Stimulated activated CD4-positive, alpha-beta T cell treated with anti-CD3 and anti-CD28 coated beads, Interleukin-1b, Interleukin-23, amount 100 ng/mL, for 1 hour (primary cell): Measurements from ENCODE around the gene QPRT.
"Not testable (repeated sequence)": the region's sequence is repeated elsewhere in the genome, so short reads cannot be mapped to it uniquely, and the experiment has no call there.

Experiments used
- DNase-seq, 2 donors: peaks; one replicate each; pipeline ENCODE4 v3.0.0-alpha.2; 2020; ENCODE audit warnings: low read depth in 2 of 2

QPRT gene

DNA sequence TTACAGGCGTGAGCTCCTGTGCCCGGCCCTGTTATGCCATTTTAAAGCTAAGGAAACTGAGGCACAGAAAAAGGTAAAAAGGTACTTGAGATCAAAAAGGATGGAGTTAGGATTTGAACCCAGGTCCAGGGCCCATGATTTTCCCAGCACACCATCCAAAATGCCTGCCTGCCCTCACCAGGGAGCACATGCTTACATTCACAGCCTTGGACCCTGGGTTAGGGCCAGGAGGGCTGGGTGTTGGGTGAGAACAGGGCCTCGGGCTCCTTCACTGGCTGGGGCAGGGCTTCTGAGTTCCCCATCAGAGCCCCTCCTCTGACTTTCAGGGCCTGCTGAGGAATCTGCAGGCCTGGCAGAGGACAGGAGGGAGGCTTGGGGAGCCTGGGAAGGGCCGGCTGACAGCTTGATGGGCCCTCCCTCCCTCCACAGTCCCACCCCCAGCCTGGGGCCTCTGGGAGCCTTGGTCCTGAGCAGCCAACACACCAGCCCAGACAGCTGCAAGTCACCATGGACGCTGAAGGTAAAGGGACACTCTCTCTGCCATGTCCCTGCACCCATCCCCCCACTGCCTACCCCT lies at the start of gene QPRT:
Gene QPRT, plus strand, starts transcription at position 490 of the 577 bp plus-strand sequence. Its CDS starts 18 bp downstream, at position 508.
- no peak for DNase-seq

DNA sequence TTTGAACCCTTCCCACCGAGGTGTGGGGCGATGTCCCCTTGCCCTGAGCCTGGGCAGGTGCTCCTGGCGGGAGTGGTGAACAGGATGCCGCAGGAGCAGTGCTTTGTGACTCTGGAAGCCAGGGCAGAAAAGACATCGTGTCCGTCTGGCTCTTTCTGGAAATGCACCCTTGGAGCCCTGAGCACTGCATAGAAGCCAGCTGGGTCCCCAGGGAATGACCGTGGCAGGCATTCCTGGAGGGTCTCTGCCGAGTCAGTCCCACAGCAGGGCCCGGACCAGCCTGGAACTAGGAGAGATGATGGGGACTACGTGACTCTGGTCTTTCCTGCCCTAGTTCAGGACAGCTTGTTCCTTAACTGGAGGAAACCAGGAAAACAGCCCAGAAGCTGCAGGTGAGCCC lies 49.7 kb upstream of the QPRT start:
- DNase-seq, result not testable (repeated sequence)

DNA sequence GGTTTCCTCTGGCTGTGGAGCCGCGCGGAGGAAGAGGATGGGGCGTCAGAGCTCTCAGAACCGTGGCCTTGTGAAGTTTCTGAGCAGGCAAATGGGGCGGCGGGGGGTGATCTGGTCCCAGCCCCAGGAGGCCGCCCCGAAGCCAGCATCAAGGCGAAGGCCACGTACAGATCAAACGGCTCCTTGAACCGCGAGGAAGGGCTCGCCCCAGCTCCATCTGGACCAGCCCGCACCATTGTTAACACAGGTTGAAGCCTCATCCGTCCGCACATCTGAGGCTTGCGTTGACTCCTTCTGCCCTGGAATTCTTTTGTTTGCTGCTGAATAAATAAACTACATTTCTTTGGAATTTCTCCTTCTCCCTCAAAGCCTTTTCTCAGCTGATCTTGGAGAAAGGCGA lies 47.3 kb upstream of the QPRT start:
- not testable (repeated sequence) for DNase-seq

DNA sequence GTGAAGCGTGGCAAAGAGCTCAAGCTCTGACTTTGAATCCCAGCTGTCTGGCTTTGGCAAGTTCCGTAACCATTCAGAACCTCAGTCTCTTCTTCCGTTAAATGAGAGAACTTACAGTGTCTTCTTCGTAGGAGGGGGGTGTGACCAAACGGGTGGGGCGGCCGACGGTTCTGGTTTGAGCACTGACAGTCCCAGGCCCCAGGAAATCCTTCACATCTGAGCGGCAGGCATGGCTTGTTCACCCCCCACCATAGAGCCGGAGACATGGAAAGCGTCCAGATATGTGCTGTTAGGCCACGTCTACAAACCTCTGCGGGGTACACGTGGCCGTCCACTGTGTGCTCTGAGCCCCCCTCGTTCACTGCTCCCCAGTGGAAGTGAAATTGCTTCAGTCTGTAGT lies 43.1 kb upstream of the QPRT start:
- not testable (repeated sequence) for DNase-seq

DNA sequence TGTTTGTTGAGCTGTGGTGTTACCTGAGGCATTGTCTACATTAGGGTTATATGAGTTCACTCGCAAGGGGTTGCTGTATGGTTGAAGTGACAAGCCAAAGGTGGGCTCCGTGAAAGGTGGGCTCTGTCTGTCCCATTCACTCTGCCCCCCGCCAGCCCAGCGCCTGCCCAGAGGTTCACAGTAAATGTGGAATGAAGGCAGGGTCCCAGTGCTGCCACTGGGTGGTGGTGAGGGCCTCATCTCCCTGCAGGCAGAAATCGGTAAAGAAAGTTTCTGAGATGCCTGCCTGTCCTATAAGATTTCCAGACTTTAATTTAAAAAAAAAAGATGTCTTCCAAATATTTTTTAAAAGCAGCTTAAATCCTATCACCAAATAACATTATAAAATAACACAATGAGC lies 42.6 kb upstream of the QPRT start:
- not testable (repeated sequence) for DNase-seq

DNA sequence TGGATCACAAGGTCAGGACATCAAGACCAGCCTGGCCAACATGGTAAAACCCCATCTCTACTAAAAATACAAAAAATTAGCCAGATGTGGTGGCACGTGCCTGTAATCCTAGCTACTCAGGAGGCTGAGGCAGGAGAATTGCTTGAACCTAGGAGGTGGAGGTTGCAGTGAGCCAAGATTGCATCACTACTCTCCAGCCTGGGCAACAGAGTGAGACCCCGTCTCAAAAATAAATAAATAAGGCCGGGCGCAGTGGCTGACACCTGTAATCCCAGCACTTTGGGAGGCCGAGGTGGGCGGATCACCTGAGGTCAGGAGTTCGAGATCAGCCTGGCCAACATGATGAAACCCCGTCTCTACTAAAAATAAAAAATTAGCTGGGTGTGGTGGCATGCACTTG lies 40.2 kb upstream of the QPRT start:
- not testable (repeated sequence) for DNase-seq

DNA sequence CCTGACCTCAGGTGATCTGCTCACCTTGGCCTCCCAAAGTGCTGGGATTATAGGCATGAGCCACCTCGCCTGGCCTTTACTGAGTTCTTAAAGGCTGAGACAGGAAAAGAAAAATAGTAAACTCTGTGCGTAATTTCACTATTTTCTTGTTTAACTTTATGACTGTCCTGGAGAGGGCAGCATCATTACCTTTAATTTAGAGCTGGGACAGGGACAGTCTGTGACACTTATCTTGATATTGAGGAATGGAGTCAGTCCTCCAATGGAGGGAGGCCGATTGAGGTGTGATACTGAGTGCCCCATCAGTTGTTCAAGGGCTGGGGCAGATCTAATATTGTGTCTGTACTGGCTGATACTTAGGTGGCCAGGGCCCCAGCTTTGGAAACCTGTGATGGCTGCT lies 37.4 kb upstream of the QPRT start:
- no peak for DNase-seq

DNA sequence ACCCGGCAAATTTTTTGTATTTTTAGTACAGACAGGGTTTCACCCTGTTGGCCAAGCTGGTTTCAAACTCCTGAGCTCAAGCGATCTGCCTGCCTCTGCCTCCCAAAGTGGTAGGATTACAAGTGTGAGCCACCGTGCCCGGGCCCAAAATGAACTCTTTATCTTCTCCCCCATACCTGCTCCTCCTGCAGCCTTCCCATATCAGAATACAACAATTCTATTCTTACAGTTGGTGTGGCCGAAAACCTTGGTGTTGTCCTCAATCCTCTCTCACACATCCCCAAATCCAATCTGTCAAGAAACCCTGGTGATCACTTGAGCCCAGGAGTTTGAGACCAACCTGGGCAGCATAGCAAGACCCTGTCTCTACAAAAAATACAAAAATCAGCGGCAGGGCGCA lies 35.4 kb upstream of the QPRT start:
- no peak for DNase-seq

DNA sequence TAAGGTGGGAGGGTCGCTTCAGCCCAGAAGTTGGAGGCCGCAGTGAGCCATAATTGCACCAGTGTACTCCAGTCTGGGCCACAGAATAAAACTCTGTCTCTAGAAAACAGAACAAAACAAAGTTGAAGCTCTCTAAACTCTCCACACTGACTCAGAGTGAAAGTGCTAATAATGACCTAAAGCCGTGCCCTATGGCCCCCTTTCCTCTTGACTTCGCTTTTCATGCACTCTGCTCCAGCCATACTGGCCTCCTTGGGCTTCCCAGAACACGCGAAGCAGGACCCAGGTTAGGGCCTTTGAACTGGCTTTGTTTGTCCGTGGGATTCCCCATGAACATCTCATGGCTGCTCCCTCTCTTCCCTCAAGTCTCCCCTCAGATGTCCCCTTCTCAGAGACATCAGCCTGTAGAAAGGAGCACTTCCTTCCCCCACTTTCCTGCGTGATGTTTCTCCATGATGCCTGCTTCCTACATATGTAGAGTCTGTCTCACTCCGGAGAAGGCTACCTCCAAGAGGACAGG lies 34.6 kb upstream of the QPRT start:
- DNase-seq, result no peak

DNA sequence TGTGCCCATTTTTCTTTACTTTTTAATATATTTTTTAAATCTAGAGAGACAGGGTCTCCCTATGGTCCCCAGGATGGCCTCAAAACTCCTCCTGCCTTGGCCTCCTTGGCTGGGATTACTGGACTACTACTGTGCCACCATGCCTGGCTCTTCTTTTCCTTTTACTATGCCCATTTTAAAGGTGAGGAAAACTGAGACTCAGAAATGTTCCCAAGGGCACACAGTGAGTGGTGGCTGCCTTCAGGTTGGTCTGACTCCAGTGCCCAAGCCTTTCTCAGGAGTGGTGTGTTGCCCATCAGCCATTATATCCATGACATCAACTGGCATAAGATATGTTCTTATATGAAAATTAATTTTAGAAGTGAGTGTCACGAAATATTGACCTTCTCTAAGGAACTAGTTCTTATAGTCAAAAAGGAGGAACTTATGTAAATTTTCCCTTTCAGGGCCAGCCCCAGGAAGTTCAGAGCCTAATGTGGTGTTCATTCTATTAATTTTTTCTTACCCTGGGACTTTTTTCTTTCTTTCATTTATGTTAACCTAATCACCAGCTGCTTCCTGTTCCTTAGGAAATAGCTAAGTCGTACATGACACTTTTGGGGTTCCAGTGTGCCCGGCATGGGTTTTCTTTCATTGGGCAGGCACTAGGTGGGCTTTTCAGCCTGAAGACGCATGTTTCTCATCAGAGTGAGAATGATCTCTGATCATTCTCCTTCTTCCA lies 33.8 kb upstream of the QPRT start:
- DNase-seq, result no peak

DNA sequence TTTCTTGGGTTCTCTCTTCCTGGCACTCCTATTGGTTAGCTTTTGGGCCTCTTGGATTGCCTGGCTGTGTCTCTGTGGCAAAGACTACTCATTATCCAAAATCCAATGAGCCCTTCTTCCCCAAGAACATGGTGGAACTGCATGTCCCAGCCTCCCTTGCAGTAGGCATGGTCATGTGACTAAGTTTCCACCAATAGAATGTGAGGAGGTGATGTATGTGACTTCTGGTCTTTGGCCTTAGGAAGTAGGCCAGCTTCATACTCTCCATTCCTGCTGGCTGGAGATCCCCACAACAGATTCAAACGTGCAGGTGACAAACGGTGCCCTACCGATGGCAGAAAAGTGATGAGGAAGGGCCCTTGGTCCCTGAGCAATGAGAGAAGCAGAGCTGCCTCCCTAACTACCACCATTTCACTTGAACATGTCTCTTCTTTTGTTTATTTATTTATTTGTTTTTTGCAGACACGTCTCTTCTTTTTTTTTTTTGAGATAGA lies 33.2 kb upstream of the QPRT start:
- no peak for DNase-seq

DNA sequence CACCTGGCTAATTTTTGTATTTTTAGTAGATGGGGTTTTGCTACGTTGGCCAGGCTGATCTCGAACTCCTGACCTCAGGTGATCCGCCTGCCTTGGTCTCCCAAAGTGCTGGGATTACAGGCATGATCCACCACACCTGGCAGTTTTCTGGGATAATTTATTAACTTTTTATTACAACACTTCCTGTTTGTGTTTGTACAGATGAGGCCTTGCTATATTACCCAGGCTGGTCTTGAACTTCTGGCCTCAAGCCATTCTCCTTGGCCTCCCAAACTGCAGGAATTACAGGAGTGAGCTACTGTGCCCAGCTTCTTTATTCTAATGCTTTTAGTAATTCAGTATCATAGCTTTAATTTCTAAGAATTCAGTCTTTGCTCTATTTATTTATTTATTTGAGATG lies 32.0 kb upstream of the QPRT start:
- no peak for DNase-seq

DNA sequence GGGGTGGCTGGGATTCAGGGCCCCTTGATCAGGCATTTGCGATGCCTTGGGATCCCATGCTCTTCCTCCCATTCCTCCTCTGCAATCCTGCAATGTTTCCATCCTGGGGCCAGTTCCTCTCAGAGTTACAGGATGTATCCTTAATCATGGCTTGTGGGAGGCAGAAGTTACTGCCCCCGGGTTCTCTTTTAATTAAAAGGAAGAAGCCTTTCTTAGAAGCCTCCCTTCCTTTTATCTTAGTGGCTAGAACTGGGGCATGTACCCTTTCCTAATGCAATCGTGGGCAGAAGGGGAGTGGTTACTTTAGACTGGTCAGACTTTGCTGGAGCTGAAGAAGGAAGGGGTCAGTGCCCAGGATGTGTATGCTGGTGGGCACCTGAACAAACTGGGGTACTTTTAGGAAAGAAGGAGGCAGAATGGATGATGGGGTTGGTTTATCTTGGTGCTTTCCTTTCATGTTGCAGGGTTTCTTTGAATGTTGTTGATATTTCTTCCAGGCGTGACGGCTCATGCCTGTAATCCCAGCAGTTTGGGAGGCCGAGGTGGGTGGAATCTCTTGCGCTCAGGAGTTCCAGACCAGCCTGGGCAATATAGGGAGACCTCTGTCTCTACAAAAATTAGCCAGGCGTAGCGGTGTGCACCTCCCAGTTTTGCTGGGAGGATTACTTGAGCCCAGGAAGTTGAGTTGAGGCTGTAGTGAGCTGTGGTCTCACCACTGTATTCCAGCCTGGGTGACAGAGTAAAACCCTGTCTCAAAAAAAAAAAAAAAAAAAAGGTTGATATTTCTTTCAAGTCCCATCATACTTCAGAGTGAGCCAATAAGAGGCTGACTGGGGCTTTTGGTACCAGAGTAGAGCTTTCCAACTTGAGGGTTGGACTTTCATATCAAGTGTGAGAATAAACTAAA lies 29.1 kb upstream of the QPRT start:
- DNase-seq, result no peak

DNA sequence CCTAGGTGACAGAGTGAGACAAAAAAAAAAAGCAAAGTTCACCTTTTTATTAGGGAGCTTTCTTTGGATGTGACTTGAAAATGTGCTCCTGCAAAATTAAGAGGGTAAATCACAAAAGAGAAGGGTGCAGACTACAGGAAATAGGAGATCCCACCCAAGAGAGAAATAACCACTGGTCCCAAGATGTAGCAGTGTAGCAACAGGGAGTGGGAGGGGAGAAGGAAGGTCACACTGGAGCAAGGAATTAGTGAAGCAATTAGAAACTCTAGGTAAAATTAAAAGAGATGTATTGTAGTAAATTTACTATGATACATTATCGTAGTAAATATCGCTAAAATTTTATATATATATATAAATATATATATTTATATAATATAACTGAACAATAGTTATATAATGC lies 28.2 kb upstream of the QPRT start:
- no peak for DNase-seq

DNA sequence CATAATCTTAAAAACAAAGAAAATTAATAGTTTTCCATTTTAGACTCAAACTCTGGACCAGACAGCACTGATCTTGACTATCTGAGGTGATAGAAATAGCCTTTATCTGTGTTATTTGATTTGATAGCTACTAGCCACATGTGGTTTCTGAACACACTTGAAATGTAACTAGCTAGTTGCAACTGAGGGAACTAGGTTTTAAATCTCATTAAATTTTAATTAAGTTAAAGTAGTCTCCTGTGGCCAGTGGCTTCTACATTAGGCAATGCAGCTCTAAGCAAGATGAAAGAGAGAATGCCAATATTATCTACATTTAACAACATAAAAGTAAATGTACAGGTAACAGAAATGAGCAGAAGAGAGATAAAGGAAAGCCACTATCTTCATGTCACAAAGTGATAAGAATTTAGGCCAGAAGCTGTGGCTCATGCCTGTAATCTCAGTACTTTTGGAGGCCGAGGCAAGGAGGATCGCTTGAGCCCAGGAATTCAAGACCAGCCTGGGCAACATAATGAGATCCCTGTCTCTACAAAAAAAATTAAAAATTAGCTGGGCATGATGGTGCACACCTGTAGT lies 27.1 kb upstream of the QPRT start:
- DNase-seq, result no peak

DNA sequence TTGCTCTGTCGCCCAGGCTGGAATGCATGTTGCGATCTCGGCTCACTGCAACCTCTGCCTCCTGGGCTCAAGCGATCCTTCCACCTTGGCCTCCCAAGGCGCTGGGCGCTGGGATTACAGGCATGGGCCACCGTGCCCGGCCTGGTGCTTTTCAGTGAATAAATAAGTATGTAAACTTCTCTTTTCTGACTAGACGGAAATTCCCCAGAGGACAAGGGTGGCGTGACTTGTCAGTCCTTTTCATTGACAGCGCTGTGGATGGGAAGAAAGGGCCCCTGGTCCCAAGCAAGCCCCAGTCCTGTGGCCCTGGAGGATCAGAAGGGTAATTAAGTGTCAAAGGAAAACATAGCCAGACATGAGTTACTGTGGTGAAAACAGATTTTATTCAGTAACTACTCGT lies 25.5 kb upstream of the QPRT start:
- no peak for DNase-seq

DNA sequence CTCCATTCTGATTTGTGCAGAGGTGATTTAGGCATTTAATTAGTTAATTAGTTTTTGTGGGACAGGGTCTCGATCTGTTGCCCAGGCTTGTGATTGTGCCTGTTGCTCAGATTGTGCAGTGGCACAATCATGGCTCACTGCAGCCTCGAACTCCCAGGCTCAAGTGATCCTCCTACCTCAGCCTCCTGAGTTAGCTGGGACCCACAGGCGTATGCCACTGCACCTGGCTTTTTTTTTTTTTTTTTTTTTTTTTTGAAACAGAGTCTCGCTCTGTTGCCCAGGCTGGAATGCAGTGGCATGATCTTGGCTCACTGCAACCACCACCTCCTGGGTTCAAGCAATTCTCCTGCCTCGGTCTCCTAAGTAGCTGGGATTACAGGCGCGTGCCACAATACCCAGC lies 25.1 kb upstream of the QPRT start:
- DNase-seq, result not testable (repeated sequence)

DNA sequence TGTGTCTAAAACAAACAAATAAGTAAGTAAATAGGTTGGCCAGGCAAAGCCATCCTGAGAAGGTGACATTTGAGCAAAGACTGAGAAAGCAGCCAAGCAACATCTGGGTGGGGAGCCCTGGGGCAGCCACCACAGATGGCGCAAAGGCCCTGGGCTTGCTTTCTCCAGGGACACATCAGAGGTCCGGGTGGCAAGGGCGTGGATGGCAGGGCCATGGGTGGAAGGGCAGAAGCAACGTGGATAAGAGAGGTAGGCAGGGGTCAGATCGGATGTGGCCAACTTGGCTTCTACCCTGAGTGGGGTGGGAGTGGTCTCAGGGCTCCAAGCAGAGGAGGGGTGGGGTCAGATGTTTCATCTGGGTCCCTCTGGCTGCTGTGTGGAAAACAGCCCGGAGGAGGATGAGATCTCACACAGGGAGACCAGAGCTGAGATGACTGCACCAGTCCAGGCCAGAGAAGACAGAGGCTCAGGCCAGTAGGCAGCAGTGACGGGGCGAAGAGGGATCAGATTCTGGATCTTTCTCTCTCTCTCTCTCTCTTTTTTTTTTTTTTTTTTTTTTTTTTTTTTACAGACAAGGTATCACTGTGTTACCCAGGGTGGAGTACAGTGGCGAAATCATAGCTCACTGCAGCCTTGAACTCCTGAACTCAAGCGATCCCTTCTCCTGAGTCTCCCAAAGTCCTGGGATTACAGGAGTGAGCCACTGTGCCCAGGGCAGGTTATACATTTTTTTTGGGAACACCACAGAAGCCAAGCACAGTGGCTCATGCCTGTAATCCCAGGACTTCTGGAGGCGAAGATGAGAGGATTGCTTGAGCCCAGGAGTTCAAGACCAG lies 22.1 kb upstream of the QPRT start:
- no peak for DNase-seq

DNA sequence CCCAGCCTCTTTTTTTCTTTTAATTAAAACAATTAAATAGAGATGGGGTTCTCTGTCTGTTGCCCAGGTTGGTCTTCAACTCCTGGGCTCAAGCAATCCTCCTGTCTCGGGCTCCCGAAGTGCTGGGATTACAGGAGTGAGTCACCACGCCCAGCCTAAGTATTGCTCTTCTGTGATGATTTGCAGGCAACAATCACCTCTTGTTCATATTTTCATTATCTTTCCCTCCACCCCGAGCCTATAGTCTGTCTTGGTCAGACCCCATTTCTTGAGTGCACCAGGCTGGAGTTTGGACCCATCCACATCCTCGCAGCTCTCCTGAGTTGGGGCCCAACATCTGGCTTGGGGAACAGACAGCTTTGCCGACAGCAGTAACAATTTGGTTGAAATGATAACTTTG lies 20.3 kb upstream of the QPRT start:
- DNase-seq, result no peak

DNA sequence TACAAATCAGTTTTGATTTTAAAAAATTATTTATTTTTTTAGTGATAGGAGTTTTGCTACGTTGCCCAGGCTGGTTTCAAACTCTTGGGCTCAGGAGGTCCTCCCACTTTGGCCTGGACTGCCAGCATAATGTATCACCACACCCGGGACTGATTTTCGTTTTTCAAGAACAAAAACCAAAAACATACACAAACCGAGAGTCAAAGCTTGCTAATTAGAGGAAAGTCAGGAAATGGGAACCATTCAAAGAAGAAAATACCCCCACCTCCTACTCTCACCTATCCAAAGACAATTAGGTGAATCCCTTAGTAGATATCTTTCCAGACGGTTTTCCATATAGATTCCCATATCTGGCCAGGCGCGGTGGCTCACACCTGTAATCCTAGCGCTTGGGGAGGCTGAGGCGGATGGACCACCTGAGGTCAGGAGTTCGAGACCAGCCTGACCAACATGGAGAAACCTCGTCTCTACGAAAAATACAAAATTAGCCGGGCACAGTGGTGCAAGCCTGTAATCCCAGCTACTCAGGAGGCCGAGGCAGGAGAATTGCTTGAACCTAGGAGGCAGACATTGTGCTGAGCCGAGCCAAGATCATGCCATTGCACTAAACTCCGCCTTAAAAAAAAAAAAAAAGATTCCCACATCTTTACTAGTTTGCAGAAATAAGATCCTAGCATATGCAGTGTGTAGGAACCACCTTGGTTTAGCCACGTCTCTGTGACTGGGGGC lies 16.8 kb upstream of the QPRT start:
- no peak for DNase-seq

DNA sequence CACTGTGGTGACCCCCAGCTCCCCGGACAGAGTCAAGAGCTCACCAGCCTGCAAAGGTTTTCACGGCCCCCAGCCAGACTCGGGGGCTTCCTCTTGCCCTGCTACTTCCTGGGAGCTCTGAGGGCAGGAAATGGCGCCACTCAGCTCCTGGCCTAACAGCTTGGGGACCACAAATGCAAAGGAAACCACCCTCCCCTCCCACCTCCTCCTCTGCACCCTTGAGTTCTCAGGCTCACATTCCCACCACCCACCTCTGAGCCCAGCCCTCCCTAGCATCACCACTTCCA lies 16.3 kb upstream of the QPRT start:
- no peak for DNase-seq
